NCI-H460 (cell line): ENCODE data around the gene TIMM44. TPM values are rescaled to one million over a fixed set of nuclear protein-coding genes. Genes with fewer than 3 reads are reported as not detected.
"Not testable (repeated sequence)": the region's sequence is repeated elsewhere in the genome, so short reads cannot be mapped to it uniquely, and the experiment has no call there.

Experiments
- DNase-seq: peaks from one replicate; pipeline ENCODE4 v3.0.0-alpha.2; 2016; ENCODE audit warnings: low read depth; ENCODE audit errors: extremely low read depth
- total RNA-seq: library from RNA; depleted of rRNA; stranded (reverse); fragments of >200 nt; shearing (Covaris generic); gene quantifications from 2 replicates; pipeline ENCODE4 v1.2.3, GENCODE V29; 2014

TIMM44 gene
- total RNA-seq, 1 experiment from 2014 or later, result 135 TPM

- no peak for DNase-seq
These were observed 10.1 kb upstream of the TIMM44 start for GRCh38 chr19:7953576-7953975.

- no peak for DNase-seq
These were observed 9.6 kb upstream of the TIMM44 start for GRCh38 chr19:7953060-7953459.

- no peak for DNase-seq
These were observed 4.5 kb upstream of the TIMM44 start for GRCh38 chr19:7947939-7948338.

GRCh38 chr19:7944177-7944761 is 803 bp upstream of the TIMM44 start:
- peak; percentile 91 for DNase-seq

- no peak for DNase-seq
These were observed 454 bp downstream of the TIMM44 start for GRCh38 chr19:7942981-7943443.

GRCh38 chr19:7941895-7942596 is 1.4 kb downstream of the TIMM44 start:
- DNase-seq, result no peak

- no peak for DNase-seq
These were observed 2.6 kb downstream of the TIMM44 start for GRCh38 chr19:7940841-7941240.

- DNase-seq, result no peak
These were observed 8.7 kb downstream of the TIMM44 start for GRCh38 chr19:7934766-7935165.

GRCh38 chr19:7933828-7934725 is 9.4 kb downstream of the TIMM44 start:
- DNase-seq, result no peak

GRCh38 chr19:7933411-7933810 is 10.1 kb downstream of the TIMM44 start:
- DNase-seq, result no peak

GRCh38 chr19:7932930-7933300 is 10.6 kb downstream of the TIMM44 start:
- no peak for DNase-seq

- DNase-seq, result no peak
These were observed 11.1 kb downstream of the TIMM44 start for GRCh38 chr19:7932276-7932929.

- DNase-seq, result no peak
These were observed 12.0 kb downstream of the TIMM44 start for GRCh38 chr19:7931221-7932061.

- DNase-seq, result no peak
These were observed 12.7 kb downstream of the TIMM44 start for GRCh38 chr19:7930765-7931164.

- DNase-seq, result not testable (repeated sequence)
These were observed 13.4 kb downstream of the TIMM44 start for GRCh38 chr19:7930030-7930429.

GRCh38 chr19:7928741-7929701 is 14.4 kb downstream of the TIMM44 start:
- no peak for DNase-seq

GRCh38 chr19:7928334-7928706 is 15.1 kb downstream of the TIMM44 start:
- no peak for DNase-seq

GRCh38 chr19:7927605-7928333 is 15.7 kb downstream of the TIMM44 start:
- no peak for DNase-seq
